Uterus (tissue), 2 donors: ENCODE measurements around the gene POC1B.

Experiments used
- CTCF ChIP-seq, 4 experiments: fragments of 200-600 bp in 2 of 4; fragments of 450-650 bp in 2 of 4; sonication (generic) in 2 of 4; IDR thresholded peaks; one replicate each; pipeline ENCODE4 v1.5.1; 2016 to 2019; ENCODE audit warnings: antibody characterized with exemption in 4 of 4, mild to moderate bottlenecking in 2 of 4, moderate library complexity in 1 of 4
- POLR2A ChIP-seq, 2 donors: fragments of 450-650 bp; IDR thresholded peaks; one replicate each; pipeline ENCODE4 v1.6.1; 2016; ENCODE audit warnings: antibody characterized with exemption in 2 of 2, mild to moderate bottlenecking in 1 of 2, moderate library complexity in 1 of 2

- TF ChIP-seq CTCF (IDR thresholded peaks at IDR 0.05) (no peak), POLR2A (IDR thresholded peaks at IDR 0.05) (no peak)
Measured at GRCh38 chr12:89486264-89486663, 39.6 kb downstream of the POC1B start.
